ENCODE data around the gene CHP2. TPM values are rescaled to one million over a fixed set of nuclear protein-coding genes. Genes with fewer than 3 reads are reported as not detected.

The CHP2 gene
- total and polyA plus RNA-seq, 2 donors (not counting 3 experiments of a cell fraction or from before 2014, with no cell fraction given): not detected

DNA sequence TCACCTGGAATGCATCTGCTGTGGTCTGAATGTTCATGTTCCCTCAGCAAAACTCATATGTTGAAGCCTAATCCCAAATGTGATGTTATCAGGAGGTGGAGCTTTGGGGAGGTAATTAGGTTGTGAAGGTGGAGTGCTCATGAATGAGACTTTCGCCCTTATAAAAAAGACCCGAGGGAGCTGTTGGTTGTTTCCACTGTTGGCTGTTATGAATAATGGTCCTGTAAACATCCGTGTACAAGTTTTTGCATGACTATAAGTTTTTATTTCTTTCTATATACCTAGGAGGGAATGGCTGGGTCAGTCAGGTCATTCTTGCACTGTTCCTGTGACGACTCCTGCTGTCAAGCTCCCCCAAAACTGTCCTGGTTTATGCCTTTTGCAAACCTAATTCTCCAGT is 9.6 kb upstream of the CHP2 start:
- intact Hi-C loops (cut with micrococcal nuclease) (no loop called here), dilution Hi-C loops (cut with MboI; ENCODE audit: extremely low pct_ligation_motif_present, low sequenced_read_pairs) (no loop called here)
- Histone ChIP-seq H3K36me3 (ENCODE audit: control insufficient read depth in 2 of 2, extremely low read depth in 1 of 2, insufficient read depth in 2 of 2, low read length in 2 of 2) (no peaks in the 10 kb centered on the region), H3K27ac (ENCODE audit: insufficient read depth, low read depth, low read length) (no peak overlapping the region), H3K9ac (replicated peaks; ENCODE audit: extremely low read depth, insufficient read depth, low read length) (no peak overlapping the region), H3K9me3 (replicated peaks; ENCODE audit: control insufficient read depth, insufficient read depth, low read length) (no peaks in the 10 kb centered on the region), H3K4me2 (ENCODE audit: insufficient read depth, low read length) (no peak overlapping the region), H3K27me3 (ENCODE audit: control insufficient read depth in 2 of 2, insufficient read depth in 2 of 2, low read length in 2 of 2) (no peaks in the 10 kb centered on the region), H3K4me1 (ENCODE audit: control insufficient read depth, extremely low read depth, insufficient read depth, low read length) (no peaks in the 10 kb centered on the region), H3K9me1 (replicated peaks; ENCODE audit: control insufficient read depth, extremely low read depth, insufficient read depth, low read length) (no peaks in the 10 kb centered on the region), H2AFZ (ENCODE audit: low read depth, low read length) (no peak overlapping the region), H3K4me3 (replicated peaks in 1 of 3; ENCODE audit: insufficient read depth in 1 of 3, low read depth in 1 of 3, low read length in 3 of 3) (no peak overlapping the region), H4K20me1 (replicated peaks; ENCODE audit: control insufficient read depth, extremely low read depth, insufficient read depth, low read length) (no peaks in the 10 kb centered on the region), H3K79me2 (ENCODE audit: control insufficient read depth, insufficient read depth, low read length) (no peaks in the 10 kb centered on the region)
- FAIRE-seq: no peak
- TF ChIP-seq POLR2A (IDR thresholded peaks at IDR 0.05; ENCODE audit: low read depth, low read length) (no peak), GATA2 (IDR thresholded peaks at IDR 0.05; ENCODE audit: insufficient read depth, insufficient read length, low read depth, low read length) (no peak), JUN (IDR thresholded peaks at IDR 0.05; ENCODE audit: borderline replicate concordance, insufficient read depth, insufficient read length, low read depth) (no peak), POLR2AphosphoS5 (IDR thresholded peaks at IDR 0.05; ENCODE audit: insufficient read depth, low read depth, low read length) (no peak), MYC (IDR thresholded peaks at IDR 0.05; ENCODE audit: low read depth, low read length) (no peak), EZH2 (IDR thresholded peaks at IDR 0.05; ENCODE audit: borderline replicate concordance, low read depth, low read length, severe bottlenecking) (no peak), FOS (IDR thresholded peaks at IDR 0.05; ENCODE audit: borderline replicate concordance, insufficient read depth, low read length) (no peak)
- TF ChIP-seq, protein P1, sequence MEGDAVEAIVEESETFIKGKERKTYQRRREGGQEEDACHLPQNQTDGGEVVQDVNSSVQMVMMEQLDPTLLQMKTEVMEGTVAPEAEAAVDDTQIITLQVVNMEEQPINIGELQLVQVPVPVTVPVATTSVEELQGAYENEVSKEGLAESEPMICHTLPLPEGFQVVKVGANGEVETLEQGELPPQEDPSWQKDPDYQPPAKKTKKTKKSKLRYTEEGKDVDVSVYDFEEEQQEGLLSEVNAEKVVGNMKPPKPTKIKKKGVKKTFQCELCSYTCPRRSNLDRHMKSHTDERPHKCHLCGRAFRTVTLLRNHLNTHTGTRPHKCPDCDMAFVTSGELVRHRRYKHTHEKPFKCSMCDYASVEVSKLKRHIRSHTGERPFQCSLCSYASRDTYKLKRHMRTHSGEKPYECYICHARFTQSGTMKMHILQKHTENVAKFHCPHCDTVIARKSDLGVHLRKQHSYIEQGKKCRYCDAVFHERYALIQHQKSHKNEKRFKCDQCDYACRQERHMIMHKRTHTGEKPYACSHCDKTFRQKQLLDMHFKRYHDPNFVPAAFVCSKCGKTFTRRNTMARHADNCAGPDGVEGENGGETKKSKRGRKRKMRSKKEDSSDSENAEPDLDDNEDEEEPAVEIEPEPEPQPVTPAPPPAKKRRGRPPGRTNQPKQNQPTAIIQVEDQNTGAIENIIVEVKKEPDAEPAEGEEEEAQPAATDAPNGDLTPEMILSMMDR (IDR thresholded peaks at IDR 0.05; ENCODE audit: extremely low read depth in 1 of 2, insufficient read depth in 1 of 2, low read depth in 1 of 2, low read length in 2 of 2): no peak
- TF ChIP-seq, protein P2, sequence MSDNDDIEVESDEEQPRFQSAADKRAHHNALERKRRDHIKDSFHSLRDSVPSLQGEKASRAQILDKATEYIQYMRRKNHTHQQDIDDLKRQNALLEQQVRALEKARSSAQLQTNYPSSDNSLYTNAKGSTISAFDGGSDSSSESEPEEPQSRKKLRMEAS (IDR thresholded peaks at IDR 0.05; ENCODE audit: insufficient read depth, insufficient read length): no peak
- POLR2A ChIA-PET: no interaction called here
- no peak for DNase-seq (ENCODE audit: low read depth, low spot score)
- no TSS peak for BruUV-seq (replicated peaks)
- CTCF ChIA-PET: interaction anchor here (2.1 kb wide), 1 partner anchor 265 kb away, joined by 5 read pairs; no protein-coding TSS in a partner anchor

All from endothelial cell of umbilical vein (primary cell).